Heart left ventricle (tissue), 13 donors: ENCODE results near the gene SART1.

Source experiments
- POLR2A ChIP-seq, 2 donors: fragments of 450-650 bp; IDR thresholded peaks; one replicate each; pipeline ENCODE4 v1.6.1; 2017; ENCODE audit warnings: antibody characterized with exemption in 2 of 2, mild to moderate bottlenecking in 2 of 2, moderate library complexity in 2 of 2
- TF ChIP-seq, protein P1 (sequence below), 12 donors: fragments of 200-600 bp; sonication (generic) in 4 of 12; IDR thresholded peaks; one replicate each; pipeline versions ENCODE4 v1.5.0 to v1.8.0; 2018 to 2022; ENCODE audit warnings: antibody characterized with exemption in 12 of 12, mild to moderate bottlenecking in 5 of 12
- donor health status: ischemic (EF 13 %, LVEDD 7.1; RV severe dilation, severe dysfunction).
- donor health status: DM: no; HTN: yes; CAD: no.
- donor health status: DM: no; HTN: no; CAD: no.
- donor health status: ischemic (EF 25% LVEDD 6.9; RV normal size, moderate dysfunction).
- donor health status: ischemic (EF 25% LVEDD 5.7; RV mildly dilated, moderate dysfunction).
- donor health status: ischemic (EF 35%, LVEDD 5.7; RV mildly dilated, moderate dysfunction).
- donor health status: nonischemic (EF 11% LVEDD 7.7; RV severe dilation, severe dysfunction).
- donor health status: DM: yes; HTN: yes; CAD: no.
- donor health status: PGD.
- donor health status: ischemic (EF 29% LVEDD 5.4; RV normal size, mild dysfunction).
- donor health status: nonischemic (EF 23%, LVEDD 6.1; RV moderate dilation, normal function).

DNA sequence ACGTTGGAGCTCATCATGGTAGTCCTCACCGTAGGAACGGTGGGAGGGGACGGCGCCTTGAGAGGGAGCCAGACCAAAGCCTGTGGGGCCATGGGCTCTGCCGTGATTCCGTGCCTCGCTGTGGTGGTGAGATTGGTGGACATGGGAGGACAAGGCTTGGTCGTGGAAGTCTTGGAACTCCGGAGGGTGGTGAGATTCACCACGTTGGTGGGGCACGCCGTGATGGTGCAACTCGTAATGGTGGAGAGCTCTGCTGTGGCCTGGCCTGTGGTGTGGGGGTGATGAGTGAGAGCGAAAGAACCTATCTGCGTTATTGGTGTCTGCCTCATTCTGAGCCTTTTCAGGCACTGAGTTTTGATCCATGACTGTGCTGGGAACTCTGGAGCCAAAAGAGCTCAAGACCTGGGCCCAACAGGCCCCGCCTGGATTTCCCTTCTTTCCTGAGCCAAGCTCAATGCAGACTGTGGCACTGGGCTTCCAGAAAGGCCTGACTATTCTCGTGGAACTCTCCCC is 64.5 kb downstream of the SART1 start, which contains the start of gene CATSPER1:
- TF ChIP-seq, protein P1, sequence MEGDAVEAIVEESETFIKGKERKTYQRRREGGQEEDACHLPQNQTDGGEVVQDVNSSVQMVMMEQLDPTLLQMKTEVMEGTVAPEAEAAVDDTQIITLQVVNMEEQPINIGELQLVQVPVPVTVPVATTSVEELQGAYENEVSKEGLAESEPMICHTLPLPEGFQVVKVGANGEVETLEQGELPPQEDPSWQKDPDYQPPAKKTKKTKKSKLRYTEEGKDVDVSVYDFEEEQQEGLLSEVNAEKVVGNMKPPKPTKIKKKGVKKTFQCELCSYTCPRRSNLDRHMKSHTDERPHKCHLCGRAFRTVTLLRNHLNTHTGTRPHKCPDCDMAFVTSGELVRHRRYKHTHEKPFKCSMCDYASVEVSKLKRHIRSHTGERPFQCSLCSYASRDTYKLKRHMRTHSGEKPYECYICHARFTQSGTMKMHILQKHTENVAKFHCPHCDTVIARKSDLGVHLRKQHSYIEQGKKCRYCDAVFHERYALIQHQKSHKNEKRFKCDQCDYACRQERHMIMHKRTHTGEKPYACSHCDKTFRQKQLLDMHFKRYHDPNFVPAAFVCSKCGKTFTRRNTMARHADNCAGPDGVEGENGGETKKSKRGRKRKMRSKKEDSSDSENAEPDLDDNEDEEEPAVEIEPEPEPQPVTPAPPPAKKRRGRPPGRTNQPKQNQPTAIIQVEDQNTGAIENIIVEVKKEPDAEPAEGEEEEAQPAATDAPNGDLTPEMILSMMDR (IDR thresholded peaks at IDR 0.05): no peak
- no peak for TF ChIP-seq POLR2A (IDR thresholded peaks at IDR 0.05)
